NCI-H82 (cell line): ENCODE data around the gene PDSS2.
A peak's percentile ranks its signal among the peaks of the same experiment; 100 is the strongest.
"Not testable (repeated sequence)": the region's sequence is repeated elsewhere in the genome, so short reads cannot be mapped to it uniquely, and the experiment has no call there.

Experiments used
- DNase-seq: peaks from one replicate; lab custom pipeline; 2025; lab: John Stamatoyannopoulos, UW

Gene PDSS2

DNA sequence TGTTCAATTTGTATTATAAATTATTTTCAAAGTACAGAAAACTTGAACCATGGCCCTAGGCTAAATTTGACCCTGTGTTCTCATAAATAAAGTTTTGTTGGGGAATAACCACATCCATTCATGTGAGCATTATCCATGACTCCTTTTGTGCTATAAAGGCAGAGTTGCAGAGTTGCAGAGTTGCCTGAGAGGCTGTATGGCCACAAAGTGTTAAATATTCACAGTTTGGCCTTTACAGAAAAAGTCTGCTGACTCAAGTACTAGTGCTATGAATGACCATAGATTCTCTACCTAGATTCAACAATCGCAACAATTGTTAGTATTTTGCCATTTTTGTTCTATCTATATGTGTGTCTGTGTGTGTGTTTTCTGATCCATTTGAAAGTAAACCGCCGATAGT is 297.8 kb downstream of the PDSS2 start:
- DNase-seq: no peak

DNA sequence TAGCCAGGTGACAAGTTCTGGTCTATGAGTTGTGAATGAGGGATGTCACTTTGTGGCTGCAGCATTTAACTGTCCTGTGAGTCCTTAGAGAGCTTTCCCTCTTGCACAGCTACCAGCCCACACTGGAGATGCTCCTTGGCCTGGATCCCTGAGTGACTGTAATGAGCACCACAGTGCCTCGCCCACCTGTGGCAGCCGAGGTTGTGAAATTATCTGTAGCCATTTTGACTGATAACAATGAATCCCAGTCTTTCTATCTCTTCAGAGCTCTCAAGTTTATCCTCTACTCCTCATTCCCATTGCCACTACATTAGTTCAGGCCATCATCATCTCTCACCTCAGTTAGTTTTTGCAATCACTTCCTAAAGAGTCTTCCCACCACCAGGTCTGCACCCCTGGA is 302.7 kb downstream of the PDSS2 start:
- no peak for DNase-seq

DNA sequence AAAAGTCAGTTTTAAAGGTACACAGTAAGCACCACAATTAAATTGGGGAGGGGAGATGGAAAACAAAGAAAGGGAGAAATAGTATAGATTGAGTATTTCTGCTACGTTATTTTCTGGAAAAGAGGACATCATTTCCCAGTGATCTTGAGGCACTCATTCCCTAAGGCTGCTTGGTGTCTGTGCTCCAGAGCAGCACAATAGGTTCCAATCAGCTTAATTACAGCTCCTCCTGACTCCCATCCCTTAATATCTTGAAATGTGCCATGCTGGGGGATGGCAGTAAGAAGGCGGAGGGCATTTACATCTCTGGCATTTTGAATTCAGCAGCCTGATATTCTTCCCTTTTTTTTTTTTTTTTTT is 304.6 kb downstream of the PDSS2 start:
- no peak for DNase-seq

DNA sequence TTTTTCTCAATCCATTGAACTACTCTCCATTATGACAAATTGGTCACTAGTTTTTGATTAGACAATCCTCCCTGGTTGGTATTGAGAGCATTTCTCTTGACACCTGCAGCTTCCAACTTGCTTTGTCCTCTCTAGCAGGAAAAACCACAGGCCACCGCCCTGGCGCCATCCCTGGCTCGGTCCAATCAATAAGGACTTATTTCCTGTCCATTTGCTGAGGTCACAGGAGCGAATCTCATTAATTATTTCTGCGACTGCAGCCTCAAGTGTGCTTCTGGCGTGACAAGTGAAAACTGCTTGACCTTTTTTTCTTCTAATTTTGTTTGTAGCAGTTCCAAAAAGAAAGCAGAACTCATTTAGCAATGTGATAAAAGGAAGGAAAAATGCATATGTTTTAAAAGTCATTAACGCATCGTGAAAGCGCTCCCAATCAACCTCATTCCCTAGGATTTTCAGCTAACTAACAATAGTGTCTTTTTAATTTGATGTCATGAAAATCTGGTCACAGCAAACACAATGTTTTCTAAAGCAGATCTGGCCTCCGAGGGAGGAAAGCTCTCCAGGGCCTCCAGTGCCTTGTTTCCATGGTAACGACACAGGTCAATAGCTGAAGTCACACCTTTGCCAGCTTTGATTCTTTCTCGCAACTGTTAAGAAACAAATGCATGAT is 305.1 kb downstream of the PDSS2 start:
- DNase-seq: no peak

DNA sequence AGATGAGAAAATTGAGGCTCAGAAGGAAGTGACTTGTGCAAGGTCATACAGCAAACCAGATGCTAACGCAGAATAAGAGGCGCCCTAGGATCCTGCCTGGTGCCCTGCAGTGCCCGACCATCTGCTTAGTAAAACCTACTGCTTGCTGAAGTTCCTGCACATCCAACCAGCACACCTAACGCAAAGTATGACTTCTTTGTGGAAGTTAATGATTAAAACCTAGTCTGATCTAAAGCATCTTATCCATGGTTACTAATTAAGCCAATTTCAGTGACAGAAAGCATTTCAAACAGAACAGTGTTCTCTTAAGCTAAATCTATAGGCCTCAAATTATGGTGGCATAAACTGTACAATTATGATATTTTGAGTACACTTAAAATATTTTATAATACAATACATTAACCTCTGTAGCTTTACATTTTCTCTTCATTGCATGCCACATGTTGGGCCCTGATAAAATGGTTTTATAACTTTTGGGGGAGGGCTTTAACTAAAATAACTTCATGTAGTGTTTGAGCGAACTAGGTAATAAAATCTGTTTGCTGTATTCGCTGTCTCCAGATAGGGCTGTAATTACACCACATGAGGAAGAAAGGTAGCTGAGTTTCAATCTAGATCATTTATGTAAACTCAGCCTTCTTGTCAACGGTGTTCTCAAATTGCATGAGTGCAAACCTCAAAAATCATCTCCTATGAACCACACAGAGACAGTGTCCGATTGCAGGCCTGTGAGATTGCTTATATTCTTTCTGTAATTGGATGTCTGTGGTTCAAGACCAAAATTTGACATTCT is 306.5 kb downstream of the PDSS2 start:
- no peak for DNase-seq

DNA sequence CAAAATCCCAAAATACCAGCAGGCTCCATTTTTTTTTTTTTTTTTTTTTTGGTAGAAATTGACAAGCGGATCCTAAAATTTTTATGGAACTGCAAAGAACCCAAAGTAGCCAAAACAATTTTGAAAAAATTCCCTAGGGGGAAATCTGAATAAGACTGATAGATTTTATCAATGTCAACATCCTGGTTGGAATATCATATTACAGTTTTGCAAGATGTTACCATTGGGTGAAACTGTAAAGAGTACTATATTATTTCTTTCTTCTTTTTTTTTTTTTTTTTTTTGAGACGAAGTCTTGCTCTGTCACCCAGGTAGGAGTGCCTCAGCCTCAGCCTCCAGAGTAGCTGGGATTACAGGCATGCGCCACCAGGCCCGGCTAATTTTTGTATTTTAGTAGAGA is 314.7 kb downstream of the PDSS2 start:
- DNase-seq: no peak

DNA sequence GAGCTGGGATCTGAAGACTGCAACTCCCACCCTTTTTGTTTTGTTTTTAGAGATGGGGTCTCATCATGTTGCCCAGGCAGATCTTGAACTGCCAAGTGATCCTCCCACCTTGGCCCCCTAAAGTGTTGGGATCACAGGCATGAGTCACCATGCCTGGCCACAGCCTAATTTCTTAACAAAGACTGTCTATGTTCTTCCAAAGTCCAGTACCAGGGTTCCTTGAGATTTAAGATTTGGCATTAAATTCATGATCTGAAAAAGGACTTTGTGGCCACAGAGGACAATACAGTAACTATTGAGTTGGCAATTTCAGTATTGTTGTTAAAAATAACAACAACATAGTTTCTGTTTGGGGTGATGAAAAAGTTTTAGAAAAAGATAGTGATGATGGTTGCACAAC is 315.4 kb downstream of the PDSS2 start:
- no peak for DNase-seq

DNA sequence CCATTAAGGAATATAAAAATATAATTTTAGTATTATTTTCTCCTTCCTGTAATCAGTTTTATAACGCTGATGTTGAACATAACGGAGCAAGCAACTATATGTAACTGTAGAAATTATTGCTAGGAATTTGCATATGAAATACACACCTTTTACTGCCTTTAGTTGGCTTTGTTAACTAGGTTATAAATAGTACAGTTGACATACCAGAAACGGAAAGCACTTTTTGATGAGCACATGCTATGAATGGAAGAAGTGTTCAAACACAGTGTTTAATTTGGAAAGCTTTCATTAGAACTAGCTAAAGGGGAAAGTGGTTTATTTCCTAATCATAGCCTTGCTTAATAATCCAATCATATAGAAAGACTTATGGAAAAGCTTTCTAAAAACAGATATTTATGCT is 318.8 kb downstream of the PDSS2 start:
- no peak for DNase-seq

DNA sequence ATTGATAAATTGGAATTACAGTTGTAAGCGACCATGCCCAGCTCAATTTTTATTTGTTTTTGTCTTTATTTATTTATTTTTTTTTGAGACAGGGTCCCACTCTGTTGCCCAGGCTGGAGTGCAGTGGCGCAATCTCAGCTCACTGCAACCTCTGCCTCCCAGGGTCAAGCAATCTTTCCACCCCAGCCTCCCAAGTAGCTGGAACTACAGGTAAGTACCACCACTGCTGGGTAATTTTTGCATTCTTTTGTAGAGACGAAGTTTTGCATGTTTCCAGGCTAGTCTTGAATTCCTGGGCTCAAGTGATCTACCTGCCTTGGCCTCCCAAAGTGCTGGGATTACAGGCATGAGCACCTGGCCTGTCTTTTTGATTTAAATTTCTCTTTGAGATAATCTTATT is 323.0 kb downstream of the PDSS2 start:
- DNase-seq: peak; percentile 32

DNA sequence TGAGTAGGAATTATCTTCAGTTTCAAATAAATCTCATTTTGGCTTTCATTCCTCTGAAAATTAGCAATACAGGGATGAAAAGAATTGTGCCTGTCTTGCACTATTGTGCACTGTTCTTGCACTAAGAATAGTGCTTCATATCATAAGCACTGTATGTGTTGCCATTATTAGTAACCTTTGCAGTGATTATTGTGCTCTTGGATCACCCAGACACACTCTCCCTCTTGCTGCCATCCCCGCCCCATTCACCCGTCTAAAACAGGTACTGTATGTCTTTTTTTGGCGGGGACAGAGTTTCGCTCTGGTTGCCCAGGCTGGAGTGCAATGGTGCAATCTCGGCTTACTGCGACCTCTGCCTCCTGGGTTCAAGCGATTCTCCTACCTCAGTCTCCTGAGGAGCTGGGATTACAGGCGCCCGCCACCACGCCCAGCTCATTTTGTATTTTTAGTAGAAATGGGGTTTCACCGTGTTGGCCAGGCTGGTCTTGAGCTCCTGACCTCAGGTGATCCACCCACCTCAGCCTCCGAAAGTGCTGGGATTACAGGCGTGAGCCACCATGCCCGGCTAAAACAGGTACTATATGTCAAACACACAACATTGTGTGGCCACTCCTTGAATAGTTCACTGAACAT is 324.2 kb downstream of the PDSS2 start:
- not testable (repeated sequence) for DNase-seq

DNA sequence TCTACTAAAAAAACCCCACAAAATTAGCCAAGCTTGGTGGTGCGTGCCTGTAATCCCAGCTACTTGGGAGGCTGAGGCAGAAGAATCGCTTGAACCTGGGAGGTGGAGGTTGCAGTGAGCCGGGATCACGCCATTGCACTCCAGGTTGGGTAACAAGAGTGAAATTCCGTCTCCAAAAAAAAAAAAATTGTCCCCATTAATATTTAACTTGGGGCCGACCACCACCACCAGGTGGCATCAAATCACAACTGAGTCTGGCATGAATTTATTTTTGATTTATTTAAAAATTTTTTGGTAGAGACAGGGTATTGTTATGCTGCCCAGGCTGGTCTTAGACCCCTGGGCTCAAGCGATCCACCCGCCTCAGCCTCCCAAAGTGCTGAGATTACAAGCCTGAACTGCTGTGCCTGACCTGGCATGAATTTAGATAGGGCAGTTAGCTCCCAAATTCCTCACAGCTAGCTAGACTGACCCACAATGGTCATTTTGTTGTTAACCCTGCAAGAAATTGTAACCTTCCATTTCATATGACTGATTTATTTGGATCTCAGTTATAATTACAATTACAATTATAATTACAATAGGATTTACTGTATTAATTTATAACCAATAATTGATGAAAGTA is 326.9 kb downstream of the PDSS2 start:
- DNase-seq: peak; percentile 58

DNA sequence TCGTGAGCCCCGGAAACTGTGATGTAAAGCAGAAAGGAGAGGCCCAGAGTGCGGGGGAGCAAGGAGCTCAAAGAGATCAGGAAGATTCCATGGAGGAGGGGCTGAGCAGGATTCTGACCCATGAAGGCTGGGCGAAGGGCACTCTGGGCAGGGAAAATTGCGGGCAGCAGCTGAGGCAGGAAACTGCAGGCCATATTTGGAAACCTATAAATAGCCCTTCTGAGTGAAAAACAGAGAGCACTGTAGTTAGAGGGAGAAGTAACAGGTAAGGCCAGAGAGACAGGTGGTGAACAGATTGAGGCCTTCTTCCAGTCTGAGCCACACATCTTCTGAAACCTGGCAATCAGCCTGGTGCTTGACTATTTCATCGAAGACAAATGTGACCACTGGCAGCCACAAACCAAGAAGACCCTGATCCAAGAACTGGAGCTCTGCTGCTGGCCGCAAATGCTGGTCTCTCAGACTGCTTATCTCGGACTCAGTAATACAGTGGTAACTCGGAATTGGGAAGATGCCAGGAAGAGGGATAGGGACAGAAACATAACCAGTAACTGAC is 329.9 kb downstream of the PDSS2 start:
- no peak for DNase-seq

DNA sequence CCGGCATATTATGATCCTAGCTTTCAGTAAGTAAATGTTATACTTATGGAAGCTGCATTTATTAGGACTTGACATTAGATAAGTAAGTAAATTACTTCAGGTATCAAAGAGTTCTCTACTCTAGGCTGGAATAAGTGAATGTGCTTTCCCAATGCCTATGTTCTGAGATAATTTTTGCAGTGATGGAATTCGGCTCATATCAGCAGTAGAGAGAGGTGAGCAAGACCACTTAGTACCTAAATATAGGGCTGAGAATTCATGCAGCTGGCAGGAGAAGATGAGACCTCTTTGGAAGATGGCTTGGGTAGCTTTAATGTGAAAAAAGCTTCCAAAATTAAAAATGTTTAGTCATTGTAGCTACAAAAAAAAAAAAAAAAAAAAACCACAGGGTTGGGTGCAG is 330.8 kb downstream of the PDSS2 start:
- no peak for DNase-seq

DNA sequence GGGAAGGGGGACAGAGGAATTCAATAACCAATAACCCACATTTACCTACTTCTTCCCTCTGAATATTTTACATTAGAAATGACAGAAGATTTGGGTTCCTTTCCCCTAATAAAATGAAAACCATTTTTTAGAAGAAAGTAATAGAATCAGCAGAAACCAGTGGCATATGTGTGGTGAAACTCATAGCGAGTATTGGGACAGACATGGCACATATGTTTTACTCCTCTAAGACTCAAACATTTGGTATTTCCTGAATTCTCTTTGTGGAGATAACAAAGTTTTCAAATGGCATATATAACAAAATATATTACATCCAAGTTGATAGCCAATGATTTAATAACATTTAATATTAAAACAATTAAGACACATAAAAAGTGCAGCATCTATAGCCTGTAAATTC is 331.2 kb downstream of the PDSS2 start:
- no peak for DNase-seq

DNA sequence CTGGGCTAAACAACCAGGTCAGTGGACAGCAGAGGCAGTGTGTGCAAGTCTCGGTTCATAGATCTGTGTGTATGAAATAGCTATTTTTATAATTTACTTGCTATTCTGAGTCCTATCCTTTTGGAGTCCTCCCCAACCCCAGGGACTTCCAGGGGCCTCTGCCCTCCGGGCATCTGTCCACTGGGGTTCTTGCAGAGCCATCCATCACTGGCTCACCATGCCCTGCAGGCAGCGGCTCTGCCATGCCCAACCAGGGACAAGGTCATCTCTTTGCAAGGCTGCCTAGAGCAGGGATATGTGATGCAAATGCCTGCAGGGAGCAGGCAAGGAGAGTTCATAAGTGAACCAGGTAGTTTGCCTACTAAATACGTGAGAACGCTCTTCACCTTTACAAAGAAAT is 333.6 kb downstream of the PDSS2 start:
- no peak for DNase-seq

DNA sequence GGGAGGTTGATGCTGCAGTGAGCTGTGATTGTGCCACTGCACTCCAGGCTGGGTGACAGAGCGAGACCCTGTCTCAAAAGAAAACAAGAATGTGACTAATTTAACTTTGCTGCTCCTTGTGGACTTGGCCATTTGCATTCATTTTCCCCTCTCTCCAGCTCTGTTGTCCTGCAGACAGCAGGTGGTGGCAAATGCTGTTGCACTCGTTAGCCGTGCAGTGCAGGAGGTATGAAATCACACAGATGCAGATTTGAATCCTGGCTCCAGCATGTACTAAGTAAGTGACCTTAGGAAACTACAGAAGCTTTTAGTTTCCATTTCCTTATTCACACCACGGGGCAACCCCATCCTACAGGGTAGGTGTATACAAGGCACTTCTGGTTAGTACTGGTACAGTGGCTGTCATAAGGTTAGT is 334.4 kb downstream of the PDSS2 start:
- DNase-seq: peak; percentile 49

DNA sequence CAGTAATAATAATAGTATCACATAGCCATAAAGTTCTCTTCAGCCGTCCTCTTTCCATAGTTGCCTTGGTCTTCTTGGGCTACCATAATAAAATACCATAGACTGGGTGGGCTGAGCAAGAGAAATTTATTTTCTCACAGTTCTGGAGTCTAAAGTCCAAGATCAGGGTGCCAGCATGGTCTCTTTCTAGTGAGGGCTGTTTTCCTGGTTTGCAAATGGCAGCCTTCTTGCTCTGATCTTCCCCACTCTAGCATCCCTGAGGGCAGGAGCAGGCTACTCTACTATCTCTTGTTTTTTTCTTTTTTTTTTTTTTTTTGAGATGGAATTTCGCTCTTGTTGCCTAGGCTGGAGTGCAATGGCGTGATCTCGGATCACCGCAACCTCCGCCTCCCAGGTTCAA is 335.9 kb downstream of the PDSS2 start:
- DNase-seq: no peak

DNA sequence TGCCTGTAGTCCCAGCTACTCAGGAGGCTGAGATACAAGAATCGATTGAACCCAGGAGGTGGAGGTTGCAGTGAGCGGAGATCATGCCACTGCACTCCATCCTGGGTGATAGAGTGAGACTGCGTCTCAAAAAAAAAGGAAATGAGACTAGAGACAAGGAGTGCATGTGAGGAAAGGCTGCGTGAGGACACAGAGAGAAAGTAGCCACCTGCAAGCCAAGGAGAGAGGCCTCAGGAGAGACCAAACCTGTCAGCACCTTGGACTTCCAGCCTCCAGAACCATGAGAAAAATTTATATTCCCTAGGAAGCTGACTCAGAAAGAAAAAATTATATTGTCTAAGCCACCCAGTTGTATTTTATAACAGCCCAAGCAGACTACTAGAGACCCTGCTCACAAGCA is 336.6 kb downstream of the PDSS2 start:
- no peak for DNase-seq

DNA sequence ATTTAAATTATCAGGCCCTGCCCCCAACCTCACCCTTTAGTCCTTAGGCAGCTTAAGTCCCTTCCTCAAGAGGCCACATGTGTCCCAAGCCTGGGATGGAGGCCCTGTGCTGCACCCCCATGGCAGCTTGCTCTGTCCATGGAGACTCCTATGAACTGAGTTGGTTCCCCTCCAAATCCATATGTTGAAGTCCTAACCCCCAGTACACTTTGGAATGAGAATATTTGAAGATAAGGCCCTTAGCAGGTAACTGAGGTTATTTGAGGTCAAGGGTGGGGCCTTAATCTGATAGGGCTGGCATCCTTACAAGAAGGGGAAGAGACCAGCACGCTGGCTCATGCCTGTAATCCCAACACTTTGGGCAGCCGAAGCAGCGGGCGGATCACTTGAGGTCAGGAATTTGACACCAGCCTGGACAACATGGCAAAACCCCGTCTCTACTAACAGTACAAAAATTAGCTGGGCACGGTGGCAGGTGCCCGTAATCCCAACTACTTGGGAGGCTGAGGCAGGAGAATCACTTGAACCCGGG is 337.3 kb downstream of the PDSS2 start:
- DNase-seq: peak; percentile 36

DNA sequence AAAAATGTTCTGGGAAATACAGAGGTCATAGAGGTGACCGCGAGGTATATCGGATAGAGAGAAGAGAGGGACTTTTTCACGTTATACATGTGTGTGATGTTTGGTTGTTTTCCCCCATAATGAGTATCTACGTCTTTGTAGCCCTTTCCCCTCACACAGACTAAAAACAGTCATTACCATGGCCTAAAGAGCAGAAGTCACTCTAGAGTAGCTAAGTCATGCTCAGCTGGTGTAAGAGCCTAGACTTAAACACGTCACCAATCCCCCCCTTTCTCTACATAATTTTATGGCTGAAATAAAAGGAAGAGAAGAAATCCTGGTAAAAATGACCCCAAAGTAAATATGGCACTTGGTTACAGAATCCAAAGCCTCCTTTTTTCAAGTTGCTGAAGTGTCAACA is 338.1 kb downstream of the PDSS2 start:
- no peak for DNase-seq

DNA sequence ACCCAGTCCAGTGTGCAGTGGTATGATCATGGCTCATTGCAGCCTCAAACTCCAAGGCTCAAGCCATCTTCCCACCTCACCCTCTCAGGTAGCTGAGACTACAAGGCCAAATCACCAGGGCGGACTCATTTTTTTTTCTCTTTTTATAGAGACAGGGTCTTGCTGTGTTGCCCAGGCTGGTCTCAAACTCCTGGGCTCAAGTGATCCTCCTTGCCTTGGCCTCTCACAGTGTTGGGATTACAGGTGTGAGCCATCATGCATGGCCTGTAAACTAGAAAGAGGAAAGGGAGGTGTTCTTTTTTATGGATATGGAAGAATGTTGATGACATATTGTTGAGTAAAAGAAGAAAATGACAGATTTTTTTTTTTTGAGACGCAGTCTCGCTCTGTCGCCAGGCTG is 339.0 kb downstream of the PDSS2 start:
- no peak for DNase-seq

DNA sequence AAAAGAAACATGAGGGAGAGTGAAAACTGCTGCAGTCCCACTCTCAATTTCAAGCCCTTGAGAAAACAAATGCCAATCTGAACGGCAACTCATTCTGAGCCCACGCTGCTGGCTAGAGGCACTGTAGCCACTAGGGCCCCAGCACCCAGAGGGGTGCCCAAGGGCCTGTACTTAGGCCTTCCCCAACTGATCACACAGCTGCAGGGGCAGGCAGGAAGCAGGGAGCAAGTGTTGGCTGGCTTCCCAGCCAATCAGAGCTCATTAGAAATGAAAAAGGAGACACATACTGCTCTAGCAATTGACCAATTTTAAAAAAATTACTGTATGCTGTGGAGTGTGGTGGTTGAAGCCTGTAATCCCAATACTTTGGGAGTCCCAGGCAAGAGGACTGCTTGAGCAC is 340.4 kb downstream of the PDSS2 start:
- no peak for DNase-seq
